ENCODE measurements around the gene KMT5B. TPM values are rescaled to one million over a fixed set of nuclear protein-coding genes. Genes with fewer than 3 reads are reported as not detected.

Gene KMT5B
- polyA plus RNA-seq, 1 experiment, result 17.2 TPM

- DNase-seq (ENCODE audit: low read depth, low spot score), result no peak
- TF ChIP-seq, protein P1, sequence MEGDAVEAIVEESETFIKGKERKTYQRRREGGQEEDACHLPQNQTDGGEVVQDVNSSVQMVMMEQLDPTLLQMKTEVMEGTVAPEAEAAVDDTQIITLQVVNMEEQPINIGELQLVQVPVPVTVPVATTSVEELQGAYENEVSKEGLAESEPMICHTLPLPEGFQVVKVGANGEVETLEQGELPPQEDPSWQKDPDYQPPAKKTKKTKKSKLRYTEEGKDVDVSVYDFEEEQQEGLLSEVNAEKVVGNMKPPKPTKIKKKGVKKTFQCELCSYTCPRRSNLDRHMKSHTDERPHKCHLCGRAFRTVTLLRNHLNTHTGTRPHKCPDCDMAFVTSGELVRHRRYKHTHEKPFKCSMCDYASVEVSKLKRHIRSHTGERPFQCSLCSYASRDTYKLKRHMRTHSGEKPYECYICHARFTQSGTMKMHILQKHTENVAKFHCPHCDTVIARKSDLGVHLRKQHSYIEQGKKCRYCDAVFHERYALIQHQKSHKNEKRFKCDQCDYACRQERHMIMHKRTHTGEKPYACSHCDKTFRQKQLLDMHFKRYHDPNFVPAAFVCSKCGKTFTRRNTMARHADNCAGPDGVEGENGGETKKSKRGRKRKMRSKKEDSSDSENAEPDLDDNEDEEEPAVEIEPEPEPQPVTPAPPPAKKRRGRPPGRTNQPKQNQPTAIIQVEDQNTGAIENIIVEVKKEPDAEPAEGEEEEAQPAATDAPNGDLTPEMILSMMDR (IDR thresholded peaks at IDR 0.05; ENCODE audit: low read depth, low read length), result no peak
- no peak overlapping the region for H3K4me3 ChIP-seq (ENCODE audit: low read depth, low read length)
- ChIA-PET POLR2A (interaction anchor here (0.7 kb wide), 1 partner anchor 216 kb away, joined by 4 read pairs; no protein-coding TSS in a partner anchor), CTCF (no interaction called here)
- H3K9me3 ChIP-seq (ENCODE audit: control insufficient read depth, insufficient read depth, low read length), result no peaks in the 10 kb centered on the region
- no peak overlapping the region for H3K27ac ChIP-seq (ENCODE audit: low read depth, low read length)
- H3K27me3 ChIP-seq (ENCODE audit: control insufficient read depth, insufficient read depth, low read length), result no peaks in the 10 kb centered on the region
Observed at GRCh38 chr11:68167474-68167873, 45.6 kb downstream of the KMT5B start.

DNA sequence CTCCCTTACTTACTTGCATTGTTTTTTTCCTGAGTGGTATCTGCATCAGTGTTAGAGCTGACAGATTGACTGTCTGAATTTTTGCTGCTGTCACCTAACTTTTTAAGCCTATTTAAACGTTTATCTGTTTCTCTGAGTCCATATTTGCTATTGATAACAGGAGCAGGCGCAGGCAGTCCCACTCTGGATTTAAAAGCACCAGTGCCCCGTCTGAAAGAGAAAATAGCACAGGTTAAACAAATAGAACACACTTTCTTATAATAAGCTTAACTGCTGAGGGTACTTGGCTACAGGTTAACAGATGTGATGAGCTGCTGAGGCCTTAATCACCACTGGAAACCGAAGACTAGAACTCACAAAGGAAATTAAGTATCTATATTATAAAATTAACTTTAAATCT, 46.1 kb downstream of the KMT5B start:
- no peaks in the 10 kb centered on the region for H3K9me3 ChIP-seq (ENCODE audit: control insufficient read depth, insufficient read depth, low read length)
- no peaks in the 10 kb centered on the region for H3K27me3 ChIP-seq (ENCODE audit: control insufficient read depth, insufficient read depth, low read length)
- POLR2A ChIA-PET, result interaction anchor here (0.7 kb wide), 1 partner anchor 216 kb away, joined by 4 read pairs; no protein-coding TSS in a partner anchor
- TF ChIP-seq, protein P1 (IDR thresholded peaks at IDR 0.05; ENCODE audit: low read depth, low read length), result no peak
- no peak overlapping the region for H3K27ac ChIP-seq (ENCODE audit: low read depth, low read length)
- DNase-seq (ENCODE audit: low read depth, low spot score), result no peak
- no peak overlapping the region for H3K4me3 ChIP-seq (ENCODE audit: low read depth, low read length)
- CTCF ChIA-PET, result no interaction called here

GRCh38 chr11:68165601-68166000, 47.5 kb downstream of the KMT5B start:
- no peaks in the 10 kb centered on the region for H3K27me3 ChIP-seq (ENCODE audit: control insufficient read depth, insufficient read depth, low read length)
- H3K4me3 ChIP-seq (ENCODE audit: low read depth, low read length), result no peak overlapping the region
- ChIA-PET CTCF (no interaction called here), POLR2A (no interaction called here)
- H3K27ac ChIP-seq (ENCODE audit: low read depth, low read length), result no peak overlapping the region
- no peaks in the 10 kb centered on the region for H3K9me3 ChIP-seq (ENCODE audit: control insufficient read depth, insufficient read depth, low read length)
- TF ChIP-seq, protein P1 (IDR thresholded peaks at IDR 0.05; ENCODE audit: low read depth, low read length), result no peak
- no peak for DNase-seq (ENCODE audit: low read depth, low spot score)

- ChIA-PET POLR2A (no interaction called here), CTCF (interaction anchor here (1.4 kb wide), 1 partner anchor 42 kb away, joined by 3 read pairs; no protein-coding TSS in a partner anchor)
- Histone ChIP-seq H3K9me3 (ENCODE audit: control insufficient read depth, insufficient read depth, low read length) (no peaks in the 10 kb centered on the region), H3K4me3 (ENCODE audit: low read depth, low read length) (no peak overlapping the region), H3K27me3 (ENCODE audit: control insufficient read depth, insufficient read depth, low read length) (no peaks in the 10 kb centered on the region), H3K27ac (ENCODE audit: low read depth, low read length) (no peak overlapping the region)
- DNase-seq (ENCODE audit: low read depth, low spot score), result no peak
- TF ChIP-seq, protein P1 (IDR thresholded peaks at IDR 0.05; ENCODE audit: low read depth, low read length), result no peak
Observed at GRCh38 chr11:68164437-68164836, 48.7 kb downstream of the KMT5B start.

DNA sequence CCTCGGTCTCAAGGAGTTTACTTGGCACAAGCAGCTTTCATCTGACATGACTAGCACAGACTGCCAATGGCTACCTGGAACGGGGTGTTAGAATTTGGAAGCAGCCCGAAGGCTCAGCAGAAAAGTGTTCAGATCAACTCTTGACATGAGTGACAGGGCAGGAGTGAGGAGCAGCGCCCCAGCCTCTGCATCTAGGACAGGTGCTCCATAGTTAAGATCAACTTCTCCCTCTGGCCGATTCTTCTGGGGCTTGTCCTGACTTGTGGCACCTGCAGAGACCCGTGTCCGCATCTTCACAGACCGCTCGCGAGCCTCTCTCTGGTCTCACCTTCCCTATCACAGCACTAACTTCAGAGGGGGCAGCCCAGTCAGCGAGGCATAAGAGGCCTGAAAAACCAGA, 49.4 kb downstream of the KMT5B start:
- ChIA-PET CTCF (no interaction called here), POLR2A (no interaction called here)
- no peak for DNase-seq (ENCODE audit: low read depth, low spot score)
- H3K9me3 ChIP-seq (ENCODE audit: control insufficient read depth, insufficient read depth, low read length), result no peaks in the 10 kb centered on the region
- H3K27me3 ChIP-seq (ENCODE audit: control insufficient read depth, insufficient read depth, low read length), result no peaks in the 10 kb centered on the region
- TF ChIP-seq, protein P1 (IDR thresholded peaks at IDR 0.05; ENCODE audit: low read depth, low read length), result no peak
- no peak overlapping the region for H3K27ac ChIP-seq (ENCODE audit: low read depth, low read length)
- no peak overlapping the region for H3K4me3 ChIP-seq (ENCODE audit: low read depth, low read length)

All from AG04450 (cell line).